NCI-H226 (cell line): ENCODE data around the gene PARD3B.
A peak's percentile ranks its signal among the peaks of the same experiment; 100 is the strongest.

Source experiments
- DNase-seq: peaks from one replicate; pipeline ENCODE4 v3.0.0-alpha.2; 2015

The PARD3B gene

DNA sequence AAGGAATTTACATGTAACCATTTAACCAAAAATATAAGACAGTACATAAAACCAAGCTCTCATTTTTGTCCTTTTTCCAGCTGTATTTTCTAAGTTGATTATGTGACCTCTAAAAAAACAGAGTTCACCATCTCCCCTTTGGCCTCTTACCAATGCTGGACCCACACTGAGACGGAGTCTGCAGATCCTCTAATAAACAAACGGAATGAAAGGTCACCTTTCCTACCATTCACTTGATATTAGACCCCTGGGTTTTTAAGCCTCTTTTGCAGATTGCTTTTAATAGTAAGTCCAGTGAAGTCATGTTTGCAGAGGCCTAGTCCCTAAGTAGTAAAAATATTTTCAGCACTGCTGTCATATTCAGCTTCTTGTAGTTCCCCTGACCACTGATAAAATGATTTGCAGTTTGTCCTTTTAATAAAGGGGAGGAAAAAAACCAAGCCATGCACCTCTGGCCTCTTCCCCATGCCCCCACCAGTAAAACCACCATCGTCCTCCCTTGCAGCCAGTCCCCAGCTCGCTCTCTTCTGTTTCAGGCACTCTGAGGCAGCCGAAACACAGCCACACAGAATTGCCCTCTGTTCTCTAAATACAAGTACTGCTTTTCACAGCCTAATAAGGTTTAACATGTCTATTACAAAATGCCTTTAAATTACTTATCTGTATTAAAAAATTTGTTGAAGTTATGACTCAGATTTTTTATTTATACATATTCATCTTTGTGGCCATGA is 427.5 kb downstream of the PARD3B start:
- DNase-seq = no peak

DNA sequence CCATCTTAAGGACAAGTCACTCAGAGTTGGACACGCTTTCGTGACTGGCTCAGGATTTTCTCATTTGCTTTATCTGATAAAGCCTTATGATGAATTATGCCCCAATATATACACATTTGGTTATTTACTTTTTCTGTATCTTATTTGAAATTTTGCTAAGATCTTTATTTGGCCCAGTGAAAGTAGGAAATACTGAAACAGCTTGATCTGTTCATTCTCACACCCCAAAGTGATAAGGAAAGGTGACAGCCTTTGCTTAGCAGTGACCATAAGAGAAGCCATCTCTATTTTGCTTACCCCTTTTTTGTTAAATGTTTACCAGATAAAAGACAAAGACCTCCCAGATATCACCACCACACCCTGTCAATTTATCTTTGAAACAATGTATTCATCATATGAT is 428.3 kb downstream of the PARD3B start:
- DNase-seq = no peak

DNA sequence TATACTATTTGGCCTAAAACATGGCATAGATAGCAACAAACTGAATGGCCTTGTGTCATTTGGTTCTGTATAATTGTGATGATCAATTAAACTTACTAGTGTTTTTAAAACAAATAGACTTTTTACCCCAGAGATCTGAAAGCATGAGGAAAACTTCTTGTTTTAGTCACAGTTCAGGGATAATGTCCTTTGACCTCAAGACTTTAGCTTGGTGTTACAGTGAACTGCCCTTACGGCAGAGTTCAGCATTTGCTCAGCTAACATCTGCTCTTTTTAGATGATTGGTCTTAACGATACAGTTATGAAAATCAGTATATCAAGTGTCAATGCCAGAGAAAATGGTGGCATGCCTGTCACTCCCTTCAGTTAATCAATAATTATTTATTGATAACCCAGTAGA is 429.2 kb downstream of the PARD3B start:
- DNase-seq = no peak

DNA sequence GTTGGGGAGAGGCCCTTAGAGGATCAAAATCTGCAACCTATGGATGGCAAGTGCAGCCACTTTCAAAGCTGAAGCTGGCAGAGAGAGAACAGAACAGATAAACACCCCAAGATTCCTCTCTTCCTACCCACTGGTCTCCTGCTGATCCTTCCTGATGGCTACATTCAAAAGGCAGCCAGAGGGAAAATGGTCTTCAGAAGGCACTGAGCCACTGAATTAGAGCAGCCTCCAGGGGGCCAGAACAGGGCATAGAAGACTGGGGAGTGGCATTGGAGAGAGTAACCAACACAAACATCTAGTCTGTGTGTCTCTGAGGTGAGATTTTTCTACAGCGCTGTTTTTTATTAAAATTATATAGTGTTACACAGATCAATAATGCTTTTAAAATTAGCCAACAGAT is 432.6 kb downstream of the PARD3B start:
- no peak for DNase-seq

DNA sequence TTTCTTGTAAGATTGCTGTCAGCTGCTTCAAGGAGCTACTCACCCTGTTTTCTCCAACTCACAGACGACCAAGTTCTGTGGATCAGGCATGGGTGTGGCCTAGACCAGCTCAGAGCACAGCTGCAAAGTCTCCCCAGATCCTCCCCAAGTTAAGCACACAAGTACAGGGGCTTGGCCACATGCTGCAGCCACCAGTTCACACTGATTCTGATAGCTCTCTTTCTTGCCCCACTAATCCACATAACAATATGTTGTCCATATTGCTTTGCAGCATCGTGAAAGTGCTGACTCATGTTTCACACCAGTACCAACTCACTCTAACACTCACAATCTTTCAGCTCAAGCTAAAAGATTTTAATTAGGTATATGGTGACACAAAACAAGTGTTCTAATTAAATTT is 437.0 kb downstream of the PARD3B start:
- DNase-seq = no peak

DNA sequence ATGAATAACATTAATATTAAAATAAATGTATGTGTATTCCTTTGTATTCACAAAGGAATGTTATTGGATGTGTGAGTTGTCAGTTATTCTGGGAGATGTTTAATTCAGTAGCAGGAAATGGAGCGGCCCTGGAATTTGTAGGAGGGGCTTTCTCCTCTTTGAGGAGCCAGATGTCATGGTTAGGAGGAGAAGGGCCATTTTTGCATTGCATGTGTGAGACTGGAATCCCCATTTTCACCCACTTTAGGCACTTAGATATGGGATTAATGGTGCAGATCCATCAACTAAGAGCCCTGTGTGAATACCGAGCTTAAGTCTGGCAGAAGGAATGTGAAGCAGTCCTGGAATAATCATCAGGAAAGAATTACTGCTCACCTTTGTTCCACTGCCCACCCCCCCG is 439.2 kb downstream of the PARD3B start:
- no peak for DNase-seq

DNA sequence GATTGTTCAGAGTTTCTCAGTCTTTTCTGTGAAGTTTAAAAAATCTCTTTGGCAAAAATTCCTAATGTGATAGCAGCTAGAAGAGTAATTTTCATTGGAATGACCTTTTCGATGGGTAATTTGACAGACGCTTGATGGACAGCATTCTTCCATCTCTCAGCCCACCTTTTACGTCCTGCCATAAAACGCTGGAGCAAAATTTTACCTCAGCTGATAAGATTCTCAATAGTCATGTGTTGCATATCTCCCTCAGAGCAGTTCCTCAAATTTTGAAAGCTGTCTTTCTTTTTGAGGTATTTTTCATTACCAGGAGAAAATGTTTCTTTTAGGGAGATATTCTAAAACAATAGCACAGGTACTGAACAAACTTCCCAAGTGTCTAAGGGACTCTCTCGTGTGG is 441.4 kb downstream of the PARD3B start:
- no peak for DNase-seq

DNA sequence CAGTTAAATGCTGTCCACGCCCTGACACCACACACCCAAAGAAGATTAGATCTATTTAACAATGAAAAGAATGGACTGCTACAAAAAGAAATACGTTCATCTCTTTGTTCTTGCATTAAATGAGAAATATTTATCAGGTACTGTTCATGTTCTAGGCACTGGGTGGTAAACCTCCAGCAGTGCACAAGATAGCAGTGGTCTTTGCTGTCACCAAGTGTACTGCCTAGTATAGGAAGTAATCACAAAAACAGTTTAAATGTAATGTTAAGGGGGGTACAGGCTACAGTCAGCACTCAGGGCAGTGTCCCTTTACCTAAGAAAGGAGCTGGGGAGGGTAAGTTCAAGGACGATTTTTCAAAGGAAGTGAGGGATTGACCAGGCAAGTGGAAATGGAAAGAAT is 443.6 kb downstream of the PARD3B start:
- DNase-seq = no peak

DNA sequence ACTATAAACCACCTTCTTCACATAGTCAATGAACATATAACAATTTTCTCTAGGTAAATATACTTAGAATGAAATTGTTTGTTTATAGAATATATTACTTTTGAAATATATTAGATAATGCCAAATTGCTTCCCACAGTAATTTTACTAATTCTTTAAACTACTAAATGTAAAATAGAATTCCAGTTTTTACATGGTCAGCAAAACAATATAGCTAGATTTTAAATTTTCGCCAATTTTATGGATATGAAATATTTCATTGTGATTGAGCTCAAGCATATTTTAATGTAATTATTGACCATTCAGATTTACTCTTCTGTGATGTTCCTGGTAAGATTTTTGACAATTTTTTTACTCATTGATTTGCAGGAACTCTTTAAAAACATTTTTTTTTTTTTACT is 444.6 kb downstream of the PARD3B start:
- no peak for DNase-seq

DNA sequence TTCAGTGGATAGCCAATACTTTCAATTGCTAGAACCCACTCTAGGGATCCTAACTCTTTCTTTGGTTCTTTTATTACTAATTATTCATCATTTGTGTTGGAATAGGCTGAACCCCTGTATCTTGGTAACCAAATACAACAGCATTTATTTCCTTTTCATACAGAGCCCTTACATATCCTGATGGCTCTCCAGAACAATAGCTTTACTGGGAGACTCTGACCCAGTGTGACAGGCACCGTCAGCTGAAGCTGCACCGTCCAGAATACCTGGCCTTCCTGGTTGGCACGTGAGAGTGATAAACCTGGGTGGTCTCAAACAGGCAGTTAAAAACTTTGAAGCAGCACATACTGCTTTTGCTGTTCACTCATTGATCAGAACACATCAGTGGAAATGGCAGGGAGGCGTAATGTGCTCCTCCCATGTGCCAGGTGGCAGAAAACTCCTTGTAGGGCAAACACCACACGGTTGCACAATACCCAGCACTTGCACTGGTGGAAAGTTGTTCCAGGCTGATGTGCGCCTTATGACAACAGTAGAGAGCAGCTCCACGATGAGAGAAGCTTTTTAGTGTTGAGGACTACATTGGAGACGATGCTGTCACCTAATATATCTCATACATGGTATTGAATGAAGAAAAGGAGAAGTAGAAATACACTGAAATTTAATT is 456.2 kb downstream of the PARD3B start:
- no peak for DNase-seq

DNA sequence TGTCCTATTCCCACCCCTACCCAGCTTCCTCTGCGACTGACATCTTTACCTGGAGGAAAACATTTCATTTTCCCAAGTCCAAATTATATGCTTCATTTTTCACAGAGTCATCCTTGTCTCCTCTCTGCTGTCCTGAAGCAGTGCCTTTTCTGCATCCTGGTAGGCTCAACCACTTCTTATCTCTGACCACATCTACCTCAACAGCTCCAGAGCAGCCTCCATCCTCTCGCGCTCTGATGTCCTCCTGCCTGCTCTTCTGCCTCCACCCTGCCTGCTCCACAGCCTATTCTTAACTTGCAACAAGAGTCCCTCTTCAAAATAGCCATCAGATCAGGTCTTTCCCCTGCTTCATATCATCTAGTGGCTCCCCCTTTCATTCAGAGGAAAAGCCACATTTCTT is 457.1 kb downstream of the PARD3B start:
- DNase-seq = no peak

DNA sequence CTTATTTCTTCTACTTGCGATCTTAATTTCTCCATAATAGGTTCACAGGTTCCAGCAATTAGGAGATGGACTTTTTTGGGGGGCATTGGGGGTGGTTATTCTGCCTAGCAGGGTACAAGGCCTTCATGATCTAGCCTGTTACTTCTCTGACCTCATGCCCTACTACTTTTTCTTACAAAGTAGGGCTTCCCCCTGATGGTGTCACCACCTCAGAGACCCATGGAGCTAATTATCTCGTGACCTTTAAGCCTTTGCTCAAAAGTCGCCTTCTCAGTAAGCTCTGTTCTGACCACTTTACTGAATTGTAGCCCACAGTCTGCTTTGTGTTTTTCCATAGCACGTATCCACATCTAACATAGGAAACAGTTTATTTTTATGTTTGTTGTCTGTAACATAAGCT is 458.0 kb downstream of the PARD3B start:
- no peak for DNase-seq

DNA sequence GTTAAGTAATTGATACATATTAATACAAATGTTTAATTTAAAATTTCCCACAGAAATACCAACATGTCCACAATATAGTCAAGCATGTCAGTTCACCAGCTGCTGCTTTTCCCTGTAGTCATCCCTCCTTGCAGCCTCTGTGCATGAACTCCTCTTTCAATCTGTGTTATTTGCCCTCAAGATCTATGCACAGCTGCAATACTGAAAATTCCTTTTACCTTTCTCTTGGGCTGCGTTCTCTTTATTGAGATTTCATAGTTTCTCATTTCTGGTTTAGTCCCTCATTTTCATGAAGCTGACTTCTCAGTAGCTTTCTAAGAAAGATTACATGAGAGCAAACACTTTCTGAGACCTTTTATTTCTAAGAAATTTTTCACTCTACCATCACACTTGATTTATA is 464.9 kb downstream of the PARD3B start:
- no peak for DNase-seq

DNA sequence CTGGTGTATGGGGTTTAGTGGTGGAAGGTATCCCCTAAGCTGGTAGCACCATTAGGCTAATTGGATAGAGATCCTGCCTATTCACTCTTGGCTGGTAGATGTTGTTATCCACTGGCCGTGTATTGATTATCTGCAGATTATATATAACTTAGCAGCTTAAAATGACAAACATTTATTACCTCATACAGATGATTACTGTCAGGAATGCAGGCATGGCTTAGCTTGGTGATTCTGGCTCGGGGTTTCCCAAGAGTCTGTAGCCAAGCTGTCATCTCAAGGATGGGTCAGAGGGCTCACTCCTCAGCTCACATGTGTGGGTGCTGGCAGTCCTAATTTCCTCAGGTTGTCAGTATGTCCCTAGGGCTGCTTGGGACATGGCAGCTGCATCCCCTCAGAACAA is 465.8 kb downstream of the PARD3B start:
- no peak for DNase-seq

DNA sequence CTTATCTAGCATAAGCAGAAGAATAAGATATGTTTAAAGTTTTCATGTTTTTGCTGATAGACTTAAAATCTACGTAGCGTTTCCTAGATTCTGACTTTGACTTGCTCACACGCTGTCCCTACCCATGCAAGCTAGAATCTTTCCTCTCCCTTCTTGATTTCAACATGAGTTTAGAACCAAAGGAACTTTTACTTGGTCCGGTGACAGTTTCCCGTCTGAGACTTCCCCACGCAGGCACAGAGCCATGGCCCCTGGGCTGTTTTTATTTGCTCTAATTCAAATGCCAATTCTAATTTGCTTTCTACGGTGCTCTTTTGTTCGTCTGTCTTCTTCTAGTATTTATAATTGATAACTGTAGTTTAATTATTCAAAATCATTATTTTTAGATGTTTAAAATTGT is 467.7 kb downstream of the PARD3B start:
- no peak for DNase-seq

DNA sequence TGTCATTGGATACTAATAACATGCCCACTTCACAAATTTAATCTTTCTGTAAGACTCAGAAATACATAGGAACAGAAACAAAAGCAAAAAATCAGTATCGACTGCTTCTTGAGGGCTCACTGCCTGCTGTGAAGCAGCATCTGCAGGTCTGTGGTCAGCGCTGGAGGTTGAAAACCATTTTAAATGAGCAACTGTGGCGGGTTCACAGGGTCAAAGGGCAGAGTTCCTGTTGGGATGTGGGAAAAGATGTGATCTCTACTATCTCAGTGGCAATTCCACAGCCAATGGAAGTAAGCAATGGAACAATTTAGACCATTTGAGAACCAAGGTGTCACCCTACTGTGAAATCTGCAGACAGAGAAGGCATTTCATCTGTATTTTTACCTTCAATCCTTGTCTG is 468.3 kb downstream of the PARD3B start:
- DNase-seq = no peak

DNA sequence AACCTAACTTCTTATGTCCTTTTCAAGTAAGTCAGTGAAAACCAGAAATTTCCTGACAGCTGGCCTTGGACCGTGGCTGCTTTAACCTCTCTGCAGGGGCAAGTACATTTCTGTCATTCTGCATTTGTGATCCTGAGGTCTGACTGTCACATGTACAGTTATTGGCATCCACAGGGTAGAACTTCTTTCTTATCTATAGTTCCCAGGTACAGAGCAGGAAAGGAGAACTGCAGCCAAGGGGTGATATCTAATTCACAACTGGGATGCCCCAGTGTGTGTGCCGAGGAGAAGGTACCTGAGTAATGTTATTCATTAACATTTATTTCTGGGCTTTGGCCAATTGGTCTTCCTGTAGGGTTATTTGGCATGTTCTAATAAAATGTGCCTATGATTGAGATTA is 468.9 kb downstream of the PARD3B start:
- DNase-seq = no peak

DNA sequence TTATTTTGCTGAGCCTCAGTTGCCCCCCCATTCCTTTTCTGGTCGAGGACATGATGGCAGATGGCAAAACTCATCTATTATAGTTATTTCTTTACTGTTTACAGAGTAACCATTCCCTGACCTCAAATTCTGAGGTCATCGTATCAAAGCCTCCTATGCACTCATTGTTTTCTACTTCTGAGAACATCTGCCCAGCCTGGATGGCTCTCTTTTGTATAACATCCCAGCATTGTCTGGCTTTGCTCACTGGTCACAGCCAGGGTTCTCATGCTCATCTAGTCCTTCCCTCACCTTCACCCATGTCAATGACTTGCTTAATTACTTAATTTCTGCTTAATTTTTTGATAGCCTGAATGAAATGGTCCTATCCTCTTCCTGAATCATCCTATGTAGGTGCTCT is 472.1 kb downstream of the PARD3B start:
- no peak for DNase-seq

DNA sequence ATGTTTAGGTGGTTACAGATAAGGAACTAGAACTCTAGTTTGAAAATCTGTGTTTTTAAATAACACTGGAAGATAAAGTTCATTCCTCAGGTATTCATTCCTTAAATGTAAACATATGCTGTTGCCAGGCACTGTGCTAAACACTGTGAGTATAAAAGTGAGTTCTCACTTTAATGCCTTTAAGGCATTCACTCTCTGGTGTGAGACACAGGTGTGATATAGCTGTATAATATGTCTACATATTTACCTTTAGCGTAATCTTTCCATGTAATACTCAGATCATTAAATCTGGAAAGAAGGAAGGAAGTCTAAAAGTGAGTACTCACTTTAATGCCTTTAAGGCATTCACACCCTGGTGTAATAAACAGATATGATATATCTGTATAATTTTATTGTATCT is 472.6 kb downstream of the PARD3B start:
- no peak for DNase-seq

DNA sequence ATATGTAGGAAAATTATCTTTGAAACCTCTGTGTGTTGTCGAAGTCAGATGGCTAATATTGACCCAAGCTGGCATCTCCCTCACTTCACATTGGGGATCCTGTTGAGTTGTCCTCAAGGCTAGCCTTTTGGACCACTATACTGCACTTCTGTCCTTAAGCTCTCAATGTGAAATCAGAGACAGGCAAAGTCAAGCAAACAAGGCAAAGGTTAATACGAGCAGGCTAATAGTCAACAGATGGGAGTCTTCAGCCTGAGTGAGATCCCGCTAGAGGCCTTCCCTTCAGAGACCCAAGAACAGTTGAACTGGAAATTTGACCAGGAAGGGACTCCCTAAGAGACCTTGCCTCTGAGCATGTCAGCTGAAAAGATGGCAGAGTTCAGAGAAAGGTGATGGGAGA is 475.4 kb downstream of the PARD3B start:
- DNase-seq = no peak

DNA sequence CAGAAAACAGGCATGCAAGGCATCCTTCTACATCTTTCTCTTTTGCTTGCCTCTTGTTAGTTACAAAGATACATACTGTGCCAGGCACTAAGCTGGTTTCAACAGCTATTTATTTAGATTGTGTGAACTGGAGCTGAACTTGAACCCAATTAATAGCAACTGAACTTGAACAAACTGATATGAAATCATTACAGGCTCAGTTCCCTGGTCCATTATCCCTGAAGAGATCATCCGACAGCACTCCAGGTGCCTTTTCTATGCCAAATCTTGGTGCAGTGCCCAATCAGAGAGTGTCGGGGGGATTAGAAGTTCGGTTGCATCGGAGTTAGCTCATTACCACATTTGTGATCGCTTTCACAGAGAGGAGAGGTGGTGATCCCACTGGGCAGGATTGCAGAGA is 477.6 kb downstream of the PARD3B start:
- no peak for DNase-seq

DNA sequence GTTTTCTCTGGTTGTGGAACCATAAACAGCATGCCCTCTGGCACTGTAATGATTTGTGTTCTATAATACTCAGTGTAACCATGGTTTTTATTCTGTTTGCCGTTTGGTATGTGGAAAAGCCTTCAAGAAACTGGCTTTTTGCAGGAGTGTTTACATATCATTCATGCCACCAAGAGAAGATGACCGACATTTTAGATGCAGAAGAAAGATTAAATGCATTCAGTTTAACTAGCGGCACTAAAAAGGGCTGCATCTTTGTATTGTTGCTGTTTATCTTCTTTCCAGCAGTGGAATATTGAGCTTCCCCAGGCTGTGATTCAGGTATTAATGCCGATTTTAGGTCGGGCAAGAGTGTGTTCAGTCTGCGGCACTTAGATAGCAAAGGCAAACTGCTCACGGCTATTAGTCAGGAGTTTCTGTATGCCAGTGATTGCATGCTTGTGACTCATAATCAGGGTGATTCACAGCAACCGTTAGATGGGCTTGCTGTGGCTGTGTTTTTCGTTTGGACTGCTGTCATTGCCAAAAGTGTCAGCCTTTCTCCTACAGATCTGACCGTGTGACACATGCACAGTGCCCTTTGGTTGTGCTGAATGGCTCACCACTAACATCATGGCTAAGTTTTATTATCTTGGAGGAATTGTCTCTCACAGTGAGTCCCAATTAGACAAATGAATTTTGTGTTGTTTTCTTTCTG is 479.7 kb downstream of the PARD3B start:
- DNase-seq = peak; percentile 73

DNA sequence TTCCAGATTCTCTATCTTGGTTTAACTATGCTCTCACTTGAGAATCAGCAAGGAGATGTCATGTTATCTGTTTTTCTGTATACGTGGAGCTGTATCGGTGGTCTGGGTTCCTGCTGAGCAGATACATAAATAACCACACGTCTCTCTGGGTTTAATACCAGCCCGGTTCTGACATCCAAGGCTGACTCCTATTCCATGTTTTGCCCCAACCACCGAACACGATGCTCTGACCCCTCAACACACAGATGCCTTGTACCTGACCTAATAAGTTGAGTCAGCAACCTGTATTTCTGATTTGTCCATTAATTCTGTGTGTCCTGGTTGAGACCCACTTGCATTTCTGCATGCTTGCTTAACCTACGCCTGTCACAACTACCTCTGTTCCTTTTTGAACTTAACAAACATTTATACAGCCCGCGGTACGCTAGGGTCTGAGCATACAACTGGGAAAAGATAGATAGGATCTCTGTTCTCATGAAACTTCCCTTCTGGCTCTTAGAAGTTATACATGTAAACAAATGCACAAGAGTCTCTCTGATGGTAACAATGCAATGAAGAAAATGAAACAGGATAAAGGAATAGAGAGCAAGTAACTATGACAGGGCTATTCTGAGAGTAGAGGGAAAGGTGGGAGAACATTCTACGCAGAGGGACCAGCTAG is 480.4 kb downstream of the PARD3B start:
- no peak for DNase-seq

DNA sequence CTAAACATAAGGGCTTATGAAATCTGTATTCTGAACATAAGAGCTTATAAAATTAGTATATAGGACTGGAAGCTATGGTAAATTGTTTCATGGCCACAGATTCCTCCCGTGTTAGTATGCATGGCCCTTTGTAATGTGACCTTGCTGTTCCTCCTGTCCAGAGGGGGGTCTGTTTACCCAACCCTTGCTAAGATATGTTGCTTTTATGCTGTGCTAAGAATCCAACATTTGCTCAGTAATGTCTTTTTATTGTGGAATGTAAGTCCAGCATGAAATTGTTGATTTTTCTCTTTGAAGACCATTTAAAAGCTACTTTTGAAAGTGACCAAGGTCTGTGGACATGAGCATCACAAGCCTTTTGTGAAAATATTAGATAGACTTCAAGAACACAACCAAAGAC is 485.4 kb downstream of the PARD3B start:
- DNase-seq = no peak
